HFFc6 (cell line): Measurements from ENCODE around the gene CTXND1. TPM values are rescaled to one million over a fixed set of nuclear protein-coding genes. Genes with fewer than 3 reads are reported as not detected.
"Not testable (repeated sequence)": the region's sequence is repeated elsewhere in the genome, so short reads cannot be mapped to it uniquely, and the experiment has no call there.

Experiments used
- DNase-seq: peaks from one replicate; pipeline ENCODE4 v3.0.0-alpha.2; 2018
- H3K27ac Mint-ChIP-seq: 2 replicates; pipeline ENCODE4 v1.8.0; 2020; ENCODE audit warnings: mild to moderate bottlenecking, mixed read lengths
- H3K27me3 Mint-ChIP-seq: 2 replicates; pipeline ENCODE4 v1.8.0; 2021; ENCODE audit warnings: mild to moderate bottlenecking, moderate library complexity, mixed read lengths; ENCODE audit not compliant: insufficient read depth
- H3K36me3 Mint-ChIP-seq: 2 replicates; pipeline ENCODE4 v1.8.0; 2021; ENCODE audit warnings: low read depth, mixed read lengths
- H3K4me1 Mint-ChIP-seq: 2 replicates; pipeline ENCODE4 v1.8.0; 2020; ENCODE audit warnings: low read depth, mixed read lengths
- H3K4me3 Mint-ChIP-seq: 2 replicates; pipeline ENCODE4 v1.8.0; 2020; ENCODE audit warnings: mild to moderate bottlenecking, moderate library complexity, mixed read lengths
- H3K9me3 Mint-ChIP-seq: 2 replicates; pipeline ENCODE4 v1.8.0; 2020; ENCODE audit warnings: mild to moderate bottlenecking, mixed read lengths
- CTCF ChIP-seq: fragments of 200-600 bp; sonication (generic); IDR thresholded peaks from 2 replicates; pipeline ENCODE4 v1.5.0; 2021; ENCODE audit warnings: antibody characterized with exemption, mild to moderate bottlenecking
- total RNA-seq, 6 experiments: library from RNA; stranded (reverse); fragmentation: NEBNext Ultra II Directional; extraction: Animal tissue kit (Norgen Biotek cat#: 25700); gene quantifications; 2 replicates in 1 of 6; 3 replicates in 5 of 6; pipeline ENCODE4 v1.2.3, GENCODE V29; 2021

The CTXND1 gene
- total RNA-seq, 6 experiments from 2014 or later, result not detected

GRCh38 chr15:80160570-80161156, 91.3 kb downstream of the CTXND1 start:
- Mint-ChIP-seq H3K9me3 (no peaks in the 10 kb centered on the region), H3K36me3 (peaks cover 57% of the 10 kb centered on the region), H3K27me3 (0 out of 2 replicates have a peak, but pooled peaks cover 2% of the 10 kb centered on the region), H3K4me1 (peaks cover 29% of the 10 kb centered on the region), H3K4me3 (peak overlapping the region; percentile 53), H3K27ac (peak overlapping the region; percentile 96)
- DNase-seq, result peak; percentile 93
- TF ChIP-seq CTCF, result no peak

GRCh38 chr15:80159811-80160569, 92.0 kb downstream of the CTXND1 start:
- Mint-ChIP-seq H3K4me1 (peaks cover 35% of the 10 kb centered on the region), H3K36me3 (peaks cover 63% of the 10 kb centered on the region), H3K9me3 (no peaks in the 10 kb centered on the region), H3K4me3 (peak overlapping the region; percentile 53), H3K27ac (peak overlapping the region; percentile 96), H3K27me3 (0 out of 2 replicates have a peak, but pooled peaks cover 2% of the 10 kb centered on the region)
- DNase-seq, result peak; percentile 8
- TF ChIP-seq CTCF, result no peak

GRCh38 chr15:80159301-80159700, 92.7 kb downstream of the CTXND1 start:
- Mint-ChIP-seq H3K4me3 (no peak overlapping the region), H3K4me1 (peaks cover 42% of the 10 kb centered on the region), H3K9me3 (no peaks in the 10 kb centered on the region), H3K27me3 (0 out of 2 replicates have a peak, but pooled peaks cover 2% of the 10 kb centered on the region), H3K27ac (peak overlapping the region; percentile 96), H3K36me3 (peaks cover 61% of the 10 kb centered on the region)
- DNase-seq, result no peak
- TF ChIP-seq CTCF, result no peak

- no peak overlapping the region for H3K27ac Mint-ChIP-seq
- peaks cover 55% of the 10 kb centered on the region for H3K4me1 Mint-ChIP-seq
- peaks cover 41% of the 10 kb centered on the region for H3K36me3 Mint-ChIP-seq
- H3K9me3 Mint-ChIP-seq, result no peaks in the 10 kb centered on the region
- no peak overlapping the region for H3K4me3 Mint-ChIP-seq
- H3K27me3 Mint-ChIP-seq, result 0 out of 2 replicates have a peak, but pooled peaks cover 2% of the 10 kb centered on the region
- no peak for DNase-seq
- TF ChIP-seq CTCF, result no peak
These were observed 94.8 kb downstream of the CTXND1 start for GRCh38 chr15:80157215-80157614.

GRCh38 chr15:80156176-80156720, 95.8 kb downstream of the CTXND1 start:
- Mint-ChIP-seq H3K9me3 (no peaks in the 10 kb centered on the region), H3K27me3 (0 out of 2 replicates have a peak, but pooled peaks cover 2% of the 10 kb centered on the region), H3K4me1 (peaks cover 58% of the 10 kb centered on the region), H3K27ac (no peak overlapping the region), H3K4me3 (no peak overlapping the region), H3K36me3 (peaks cover 31% of the 10 kb centered on the region)
- DNase-seq, result no peak
- no peak for TF ChIP-seq CTCF

- H3K27me3 Mint-ChIP-seq, DNase-seq, H3K9me3 Mint-ChIP-seq, H3K27ac Mint-ChIP-seq, H3K4me3 Mint-ChIP-seq: not testable (repeated sequence)
- Mint-ChIP-seq H3K36me3 (peaks cover 29% of the 10 kb centered on the region), H3K4me1 (peaks cover 52% of the 10 kb centered on the region)
These were observed 96.4 kb downstream of the CTXND1 start for GRCh38 chr15:80155378-80156175.
